Measurements from ENCODE around the gene ADAMTS2.
A peak's percentile ranks its signal among the peaks of the same experiment; 100 is the strongest.
"Not testable (repeated sequence)": the region's sequence is repeated elsewhere in the genome, so short reads cannot be mapped to it uniquely, and the experiment has no call there.

Gene ADAMTS2

DNA sequence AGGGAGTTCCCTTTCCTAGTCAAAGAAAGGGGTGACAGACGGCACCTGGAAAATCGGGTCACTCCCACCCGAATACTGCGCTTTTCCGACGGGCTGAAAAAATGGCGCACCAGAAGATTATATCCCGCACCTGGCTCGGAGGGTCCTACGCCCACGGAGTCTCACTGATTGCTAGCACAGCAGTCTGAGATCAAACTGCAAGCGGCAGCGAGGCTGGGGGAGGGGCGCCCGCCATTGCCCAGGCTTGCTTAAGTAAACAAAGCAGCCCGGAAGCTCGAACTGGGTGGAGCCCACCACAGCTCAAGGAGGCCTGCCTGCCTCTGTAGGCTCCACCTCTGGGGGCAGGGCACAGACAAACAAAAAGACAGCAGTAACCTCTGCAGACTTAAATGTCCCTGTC lies 244.0 kb downstream of the ADAMTS2 start:
- H3K4me3 ChIP-seq (ENCODE audit: low read length), result not testable (repeated sequence)

DNA sequence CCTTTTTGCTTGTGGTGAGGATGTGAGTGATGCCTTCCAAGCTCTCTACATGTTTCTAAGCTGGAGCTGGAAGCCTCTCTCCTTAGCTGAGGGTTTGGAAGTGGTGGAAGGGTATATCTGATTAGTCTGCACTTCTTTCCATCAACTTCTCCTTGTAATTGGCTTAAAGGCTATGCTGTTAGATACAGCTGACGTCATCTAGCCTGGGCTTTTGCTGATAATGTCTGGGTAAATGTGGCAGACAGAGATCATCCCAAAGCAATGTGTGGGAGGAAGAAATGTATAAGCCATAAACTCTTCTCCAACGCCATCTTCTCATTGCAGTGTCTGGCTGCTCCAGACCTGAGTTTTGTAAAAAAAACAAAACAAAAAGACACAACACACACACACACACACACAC lies 255.8 kb downstream of the ADAMTS2 start:
- no peaks in the 10 kb centered on the region for H3K4me1 ChIP-seq (ENCODE audit: control insufficient read depth, insufficient read depth, low read length)
- no peaks in the 10 kb centered on the region for H3K9me3 ChIP-seq (ENCODE audit: control insufficient read depth, low read length)
- H3K4me3 ChIP-seq (ENCODE audit: low read length), result no peak overlapping the region
- no peak overlapping the region for H3K9ac ChIP-seq (ENCODE audit: low read length)
- H3K27me3 ChIP-seq (ENCODE audit: control insufficient read depth, insufficient read depth, low read length), result no peaks in the 10 kb centered on the region
- no peaks in the 10 kb centered on the region for H3K36me3 ChIP-seq (ENCODE audit: control insufficient read depth, insufficient read depth, low read length)

More for the DNA sequence above, 244.0 kb downstream of the ADAMTS2 start:
- not testable (repeated sequence) for H3K4me1 ChIP-seq (ENCODE audit: control insufficient read depth, insufficient read depth, low read length); H3K9me3 ChIP-seq (ENCODE audit: control insufficient read depth, low read length); H3K27me3 ChIP-seq (ENCODE audit: control insufficient read depth, insufficient read depth, low read length); H3K9ac ChIP-seq (ENCODE audit: low read length); H3K36me3 ChIP-seq (ENCODE audit: control insufficient read depth, insufficient read depth, low read length)

- Histone ChIP-seq H3K9ac (ENCODE audit: low read length) (no peak overlapping the region), H3K4me1 (ENCODE audit: control insufficient read depth, insufficient read depth, low read length) (no peaks in the 10 kb centered on the region), H3K36me3 (ENCODE audit: control insufficient read depth, insufficient read depth, low read length) (no peaks in the 10 kb centered on the region), H3K27me3 (ENCODE audit: control insufficient read depth, insufficient read depth, low read length) (no peaks in the 10 kb centered on the region), H3K4me3 (ENCODE audit: low read length) (no peak overlapping the region), H3K9me3 (ENCODE audit: control insufficient read depth, low read length) (peaks cover 48% of the 10 kb centered on the region)
Measured at GRCh38 chr5:179080724-179081123, 264.5 kb downstream of the ADAMTS2 start.

- Histone ChIP-seq H3K27me3 (ENCODE audit: control insufficient read depth, insufficient read depth, low read length) (no peaks in the 10 kb centered on the region), H3K4me1 (ENCODE audit: control insufficient read depth, insufficient read depth, low read length) (no peaks in the 10 kb centered on the region), H3K4me3 (ENCODE audit: low read length) (no peak overlapping the region), H3K36me3 (ENCODE audit: control insufficient read depth, insufficient read depth, low read length) (no peaks in the 10 kb centered on the region), H3K9ac (ENCODE audit: low read length) (no peak overlapping the region), H3K9me3 (ENCODE audit: control insufficient read depth, low read length) (peaks cover 49% of the 10 kb centered on the region)
Measured at GRCh38 chr5:179079165-179079987, 265.9 kb downstream of the ADAMTS2 start.

- H3K27me3 ChIP-seq (ENCODE audit: control insufficient read depth, insufficient read depth, low read length), result no peaks in the 10 kb centered on the region
- H3K36me3 ChIP-seq (ENCODE audit: control insufficient read depth, insufficient read depth, low read length), result no peaks in the 10 kb centered on the region
- H3K9ac ChIP-seq (ENCODE audit: low read length), result no peak overlapping the region
- H3K9me3 ChIP-seq (ENCODE audit: control insufficient read depth, low read length), result peaks cover 9% of the 10 kb centered on the region
- no peak overlapping the region for H3K4me3 ChIP-seq (ENCODE audit: low read length)
- H3K4me1 ChIP-seq (ENCODE audit: control insufficient read depth, insufficient read depth, low read length), result peaks cover 8% of the 10 kb centered on the region
Measured at GRCh38 chr5:179065703-179066102, 279.6 kb downstream of the ADAMTS2 start.

DNA sequence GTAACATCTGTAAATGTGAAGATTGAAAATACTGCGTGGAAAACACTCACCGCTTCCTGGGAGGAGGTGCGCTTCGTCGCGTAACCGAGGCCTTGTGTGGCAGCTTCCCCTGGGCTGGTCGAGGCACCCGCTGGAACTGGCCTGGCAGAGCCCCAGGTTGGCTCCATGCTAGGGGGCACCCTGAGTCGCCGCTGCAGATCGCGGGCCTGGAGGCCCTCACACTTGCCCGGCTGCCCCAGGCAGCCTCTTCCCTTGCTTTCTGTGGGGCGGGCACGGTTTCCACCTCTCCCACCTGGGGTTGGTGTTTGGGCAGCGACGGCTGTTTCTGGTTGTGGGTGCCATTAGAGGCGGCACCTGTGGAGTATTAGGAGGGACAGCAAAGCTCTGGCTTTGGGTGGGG lies 284.2 kb downstream of the ADAMTS2 start:
- H3K9me3 ChIP-seq (ENCODE audit: control insufficient read depth, low read length), result no peaks in the 10 kb centered on the region
- no peaks in the 10 kb centered on the region for H3K36me3 ChIP-seq (ENCODE audit: control insufficient read depth, insufficient read depth, low read length)
- peak overlapping the region; percentile 66 for H3K9ac ChIP-seq (ENCODE audit: low read length)
- H3K27me3 ChIP-seq (ENCODE audit: control insufficient read depth, insufficient read depth, low read length), result no peaks in the 10 kb centered on the region
- H3K4me1 ChIP-seq (ENCODE audit: control insufficient read depth, insufficient read depth, low read length), result peaks cover 10% of the 10 kb centered on the region
- H3K4me3 ChIP-seq (ENCODE audit: low read length), result peak overlapping the region; percentile 77
